Measurements from ENCODE around the gene PRAME.

PRAME gene

DNA sequence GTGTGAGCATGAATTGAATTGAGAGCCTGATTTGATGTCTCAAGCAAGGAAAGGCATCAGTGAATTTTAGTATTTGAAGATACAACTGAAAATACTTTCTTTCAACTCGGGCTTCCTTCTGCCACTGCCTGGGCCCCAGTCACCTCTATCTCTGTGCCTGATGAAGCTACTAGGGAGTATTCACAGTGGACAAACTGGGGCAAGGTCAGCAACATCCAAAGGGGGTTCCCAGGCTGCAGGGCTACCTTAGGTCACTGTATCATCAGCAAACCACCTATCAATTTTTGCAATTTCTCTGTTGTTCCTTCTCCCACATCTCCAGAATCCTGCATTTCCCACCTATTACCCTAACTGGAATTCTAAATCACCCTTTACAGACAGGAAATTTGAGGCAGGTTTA is 10.2 kb downstream of the PRAME start:
- no peak for DNase-seq (ENCODE audit: extremely low read depth, insufficient read length)
- Histone ChIP-seq H3K27me3 (replicated peaks; ENCODE audit: control insufficient read depth, insufficient read depth, low read length) (no peaks in the 10 kb centered on the region), H3K36me3 (ENCODE audit: control insufficient read depth, insufficient read depth, low read length) (no peaks in the 10 kb centered on the region), H3K4me3 (replicated peaks; ENCODE audit: low read depth, low read length) (no peak overlapping the region)
- TF ChIP-seq, protein P1, sequence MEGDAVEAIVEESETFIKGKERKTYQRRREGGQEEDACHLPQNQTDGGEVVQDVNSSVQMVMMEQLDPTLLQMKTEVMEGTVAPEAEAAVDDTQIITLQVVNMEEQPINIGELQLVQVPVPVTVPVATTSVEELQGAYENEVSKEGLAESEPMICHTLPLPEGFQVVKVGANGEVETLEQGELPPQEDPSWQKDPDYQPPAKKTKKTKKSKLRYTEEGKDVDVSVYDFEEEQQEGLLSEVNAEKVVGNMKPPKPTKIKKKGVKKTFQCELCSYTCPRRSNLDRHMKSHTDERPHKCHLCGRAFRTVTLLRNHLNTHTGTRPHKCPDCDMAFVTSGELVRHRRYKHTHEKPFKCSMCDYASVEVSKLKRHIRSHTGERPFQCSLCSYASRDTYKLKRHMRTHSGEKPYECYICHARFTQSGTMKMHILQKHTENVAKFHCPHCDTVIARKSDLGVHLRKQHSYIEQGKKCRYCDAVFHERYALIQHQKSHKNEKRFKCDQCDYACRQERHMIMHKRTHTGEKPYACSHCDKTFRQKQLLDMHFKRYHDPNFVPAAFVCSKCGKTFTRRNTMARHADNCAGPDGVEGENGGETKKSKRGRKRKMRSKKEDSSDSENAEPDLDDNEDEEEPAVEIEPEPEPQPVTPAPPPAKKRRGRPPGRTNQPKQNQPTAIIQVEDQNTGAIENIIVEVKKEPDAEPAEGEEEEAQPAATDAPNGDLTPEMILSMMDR (IDR thresholded peaks at IDR 0.05; ENCODE audit: insufficient read depth, low read length, poor library complexity, severe bottlenecking) = no peak

DNA sequence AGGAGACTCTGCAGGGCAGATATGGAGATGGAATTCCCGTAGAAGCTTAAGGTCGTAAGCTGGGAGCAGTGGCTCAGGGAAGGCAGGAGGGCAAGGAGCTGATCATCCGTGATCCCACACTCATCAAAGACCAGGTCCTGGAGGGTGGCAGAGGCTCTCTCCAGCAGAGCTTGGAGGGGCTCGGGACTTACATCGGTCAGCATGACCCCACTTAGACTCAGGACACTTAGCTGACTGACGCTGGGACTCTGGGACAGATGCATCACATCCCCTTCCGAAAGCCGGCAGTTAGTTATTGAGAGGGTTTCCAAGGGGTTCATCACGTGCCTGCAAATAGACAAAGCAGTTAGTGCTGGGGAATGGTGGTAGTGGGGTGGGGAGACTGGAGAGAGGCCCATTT is 10.7 kb downstream of the PRAME start:
- TF ChIP-seq, protein P1 (IDR thresholded peaks at IDR 0.05; ENCODE audit: insufficient read depth, low read length, poor library complexity, severe bottlenecking) = no peak
- Histone ChIP-seq H3K4me3 (replicated peaks; ENCODE audit: low read depth, low read length) (no peak overlapping the region), H3K27me3 (replicated peaks; ENCODE audit: control insufficient read depth, insufficient read depth, low read length) (no peaks in the 10 kb centered on the region), H3K36me3 (ENCODE audit: control insufficient read depth, insufficient read depth, low read length) (no peaks in the 10 kb centered on the region)
- no peak for DNase-seq (ENCODE audit: extremely low read depth, insufficient read length)

DNA sequence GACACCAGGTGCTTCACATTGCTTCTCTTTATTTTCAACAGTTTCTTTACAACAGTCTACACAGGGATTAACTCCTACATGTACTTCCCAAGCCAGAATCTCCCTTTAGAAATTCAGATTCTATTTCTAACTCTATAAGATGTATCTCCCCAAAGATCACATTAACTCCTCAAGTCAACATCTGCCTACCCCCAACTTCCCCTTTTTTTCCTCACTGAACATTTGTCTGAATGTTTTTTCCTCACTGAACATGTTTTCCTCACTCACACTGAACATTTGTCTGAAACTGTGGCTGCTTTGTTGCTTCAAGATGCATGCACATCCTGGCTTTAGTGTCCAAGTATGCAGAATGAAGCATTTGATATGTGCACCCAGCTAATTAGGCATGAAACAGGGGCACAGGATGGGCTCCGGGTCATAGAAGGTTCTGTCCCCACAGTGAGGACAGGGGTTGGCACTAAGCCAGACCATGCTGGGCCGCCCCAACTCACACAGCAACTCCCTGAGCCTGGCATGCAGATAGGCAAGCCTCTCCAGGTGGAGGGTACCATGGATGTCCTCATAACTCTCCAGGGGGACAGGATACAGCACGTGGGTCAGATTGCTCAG is 11.3 kb downstream of the PRAME start:
- H3K27me3 ChIP-seq (replicated peaks; ENCODE audit: control insufficient read depth, insufficient read depth, low read length) = no peaks in the 10 kb centered on the region
- H3K4me3 ChIP-seq (replicated peaks; ENCODE audit: low read depth, low read length) = no peak overlapping the region
- DNase-seq (ENCODE audit: extremely low read depth, insufficient read length) = no peak
- TF ChIP-seq, protein P1 (IDR thresholded peaks at IDR 0.05; ENCODE audit: insufficient read depth, low read length, poor library complexity, severe bottlenecking) = no peak
- no peaks in the 10 kb centered on the region for H3K36me3 ChIP-seq (ENCODE audit: control insufficient read depth, insufficient read depth, low read length)

DNA sequence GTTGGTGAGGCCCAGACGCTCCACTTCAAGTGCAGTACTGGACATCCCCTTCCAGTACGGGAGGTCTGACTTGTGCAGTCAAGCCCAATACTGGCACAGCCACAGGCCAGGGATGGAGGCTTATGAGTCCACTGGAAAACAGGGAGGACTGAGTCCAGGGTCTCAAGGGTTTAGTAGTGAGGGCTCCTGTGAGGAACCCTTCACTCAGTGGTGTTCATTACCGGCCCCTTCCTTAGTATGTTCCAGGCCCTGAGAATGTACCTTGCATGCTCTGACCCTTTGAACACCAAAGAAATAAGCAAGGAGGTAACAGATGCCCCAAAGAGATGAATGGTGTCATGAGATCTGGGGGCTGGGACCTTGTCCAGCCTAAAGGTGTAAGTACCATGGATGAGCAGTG is 11.8 kb downstream of the PRAME start:
- no peaks in the 10 kb centered on the region for H3K27me3 ChIP-seq (replicated peaks; ENCODE audit: control insufficient read depth, insufficient read depth, low read length)
- H3K36me3 ChIP-seq (ENCODE audit: control insufficient read depth, insufficient read depth, low read length) = no peaks in the 10 kb centered on the region
- TF ChIP-seq, protein P1 (IDR thresholded peaks at IDR 0.05; ENCODE audit: insufficient read depth, low read length, poor library complexity, severe bottlenecking) = no peak
- H3K4me3 ChIP-seq (replicated peaks; ENCODE audit: low read depth, low read length) = no peak overlapping the region
- no peak for DNase-seq (ENCODE audit: extremely low read depth, insufficient read length)

DNA sequence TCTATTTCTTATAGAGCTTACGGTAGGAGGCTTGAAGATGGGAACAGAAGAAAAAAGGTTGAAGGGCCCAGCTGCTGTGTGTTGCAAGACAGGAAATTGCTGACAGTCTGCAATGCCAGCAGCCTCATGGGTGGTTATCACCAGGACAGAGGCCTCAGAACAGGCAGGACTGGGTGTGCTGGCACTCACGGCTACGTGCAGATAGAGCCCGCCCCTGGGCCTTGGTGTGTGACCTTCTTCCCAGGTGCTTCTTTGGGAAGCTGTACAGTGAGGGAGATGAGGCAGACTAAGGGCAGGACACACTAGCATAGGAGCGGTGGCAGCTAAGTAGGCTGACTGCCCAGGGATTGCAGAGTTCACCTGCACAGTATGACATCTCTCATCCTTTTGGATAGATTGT is 12.6 kb downstream of the PRAME start:
- no peaks in the 10 kb centered on the region for H3K36me3 ChIP-seq (ENCODE audit: control insufficient read depth, insufficient read depth, low read length)
- no peaks in the 10 kb centered on the region for H3K27me3 ChIP-seq (replicated peaks; ENCODE audit: control insufficient read depth, insufficient read depth, low read length)
- DNase-seq (ENCODE audit: extremely low read depth, insufficient read length) = no peak
- TF ChIP-seq, protein P1 (IDR thresholded peaks at IDR 0.05; ENCODE audit: insufficient read depth, low read length, poor library complexity, severe bottlenecking) = no peak
- no peak overlapping the region for H3K4me3 ChIP-seq (replicated peaks; ENCODE audit: low read depth, low read length)

DNA sequence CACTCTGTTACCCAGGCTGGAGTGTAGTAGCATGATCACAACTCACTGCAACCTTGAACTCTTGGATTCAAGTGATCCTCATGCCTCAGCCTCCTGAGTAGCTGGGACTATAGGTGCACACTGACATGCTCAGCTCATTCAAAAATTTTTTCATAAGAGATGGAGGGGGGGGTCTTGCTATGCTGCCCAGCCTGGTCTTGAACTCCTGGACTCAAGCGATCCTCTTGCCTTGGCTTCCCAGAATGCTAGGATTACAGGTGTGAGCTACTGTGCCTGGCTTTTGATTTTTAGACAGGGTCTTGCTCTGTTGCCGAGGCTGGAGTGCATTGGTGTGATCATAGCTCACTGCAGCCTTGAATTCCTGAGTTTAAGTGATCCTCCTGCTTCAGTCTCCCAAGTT is 14.0 kb downstream of the PRAME start:
- DNase-seq (ENCODE audit: extremely low read depth, insufficient read length) = no peak
- Histone ChIP-seq H3K36me3 (ENCODE audit: control insufficient read depth, insufficient read depth, low read length) (no peaks in the 10 kb centered on the region), H3K27me3 (replicated peaks; ENCODE audit: control insufficient read depth, insufficient read depth, low read length) (no peaks in the 10 kb centered on the region), H3K4me3 (replicated peaks; ENCODE audit: low read depth, low read length) (no peak overlapping the region)
- TF ChIP-seq, protein P1 (IDR thresholded peaks at IDR 0.05; ENCODE audit: insufficient read depth, low read length, poor library complexity, severe bottlenecking) = no peak
